HEK293 (cell line): Measurements from ENCODE around the gene PDE3A.

Experiments used
- ZNF335 ChIP-seq: fragments of 450-650 bp; formaldehyde crosslinking; conservative IDR thresholded peaks from 2 replicates; pipeline ENCODE4 v1.5.1; 2016; ENCODE audit warnings: missing biosample characterization, missing genetic modification characterization
- TF ChIP-seq, protein P1 (sequence below): fragments of 450-650 bp; formaldehyde crosslinking; IDR thresholded peaks from 2 replicates; pipeline ENCODE4 v1.5.1; 2016; ENCODE audit warnings: missing biosample characterization, missing genetic modification characterization

DNA sequence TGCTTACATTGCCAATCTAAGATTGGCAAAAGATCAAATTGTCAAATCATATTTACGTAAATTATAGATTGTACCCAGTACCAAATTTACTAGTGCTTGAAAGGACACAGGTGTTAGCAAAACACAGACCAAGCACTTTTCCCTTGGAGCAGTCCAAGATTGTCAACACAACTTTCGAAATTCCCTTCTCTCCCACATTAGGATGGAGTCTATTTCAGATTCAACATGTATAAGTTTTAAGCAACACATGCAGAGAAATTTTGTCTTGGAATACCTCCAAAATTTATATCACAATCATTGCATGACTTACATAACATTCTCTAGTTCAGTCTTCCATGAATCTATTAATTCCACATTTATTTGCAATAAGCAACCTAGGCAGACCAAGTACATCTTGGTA lies 251.9 kb downstream of the PDE3A start:
- no peak for TF ChIP-seq ZNF335 (tag by site-specific recombination)
- TF ChIP-seq, protein P1, sequence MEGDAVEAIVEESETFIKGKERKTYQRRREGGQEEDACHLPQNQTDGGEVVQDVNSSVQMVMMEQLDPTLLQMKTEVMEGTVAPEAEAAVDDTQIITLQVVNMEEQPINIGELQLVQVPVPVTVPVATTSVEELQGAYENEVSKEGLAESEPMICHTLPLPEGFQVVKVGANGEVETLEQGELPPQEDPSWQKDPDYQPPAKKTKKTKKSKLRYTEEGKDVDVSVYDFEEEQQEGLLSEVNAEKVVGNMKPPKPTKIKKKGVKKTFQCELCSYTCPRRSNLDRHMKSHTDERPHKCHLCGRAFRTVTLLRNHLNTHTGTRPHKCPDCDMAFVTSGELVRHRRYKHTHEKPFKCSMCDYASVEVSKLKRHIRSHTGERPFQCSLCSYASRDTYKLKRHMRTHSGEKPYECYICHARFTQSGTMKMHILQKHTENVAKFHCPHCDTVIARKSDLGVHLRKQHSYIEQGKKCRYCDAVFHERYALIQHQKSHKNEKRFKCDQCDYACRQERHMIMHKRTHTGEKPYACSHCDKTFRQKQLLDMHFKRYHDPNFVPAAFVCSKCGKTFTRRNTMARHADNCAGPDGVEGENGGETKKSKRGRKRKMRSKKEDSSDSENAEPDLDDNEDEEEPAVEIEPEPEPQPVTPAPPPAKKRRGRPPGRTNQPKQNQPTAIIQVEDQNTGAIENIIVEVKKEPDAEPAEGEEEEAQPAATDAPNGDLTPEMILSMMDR, result no peak
